Panc1 (cell line): ENCODE measurements around the gene CLEC16A. TPM values are rescaled to one million over a fixed set of nuclear protein-coding genes. Genes with fewer than 3 reads are reported as not detected.

Experiments used
- ATAC-seq: fragments of 200-7000 bp; cut with Tn5 transposase; 2 replicates; pipeline ENCODE4 v1.9.1; 2020; ENCODE audit warnings: mild to moderate bottlenecking, moderate library complexity
- BruUV-seq: library from RNA; stranded (reverse); fragments of 400-500 nt; replicated peaks from 2 replicates; lab custom pipeline; 2021; lab: Mats Ljungman, UMichigan
- CTCF ChIA-PET: fragments of 300-600 bp; sonication (Branson Sonifier 250); formaldehyde crosslinking; loops from one replicate; lab custom pipeline; 2022; ENCODE audit warnings: antibody characterized with exemption; lab: Charles Lee
- POLR2A ChIA-PET: fragments of 300-600 bp; sonication (Branson Sonifier 250); formaldehyde crosslinking; loops from one replicate; lab custom pipeline; 2022; ENCODE audit warnings: antibody characterized with exemption; lab: Charles Lee
- DNase-seq: peaks from one replicate; pipeline ENCODE4 v3.0.0-alpha.2; 2010; ENCODE audit warnings: low read depth, low spot score
- H3K27ac ChIP-seq: 2 replicates; pipeline ENCODE4 v1.5.1; 2011; ENCODE audit warnings: mild to moderate bottlenecking, low read length, inconsistent platforms
- H3K27me3 ChIP-seq: fragments of 200-500 bp; sonication (Bioruptor generic); 2 replicates; pipeline ENCODE4 v1.6.0; 2014; ENCODE audit warnings: low read length, inconsistent platforms; ENCODE audit not compliant: control insufficient read depth, insufficient read depth
- H3K36me3 ChIP-seq: fragments of 200-500 bp; sonication (Bioruptor generic); 2 replicates; pipeline ENCODE4 v1.5.1; 2014; ENCODE audit warnings: inconsistent platforms, mild to moderate bottlenecking, low read length, moderate library complexity; ENCODE audit not compliant: control insufficient read depth, insufficient read depth
- H3K4me1 ChIP-seq: 2 replicates; pipeline ENCODE4 v1.5.1; 2011; ENCODE audit warnings: inconsistent platforms, mild to moderate bottlenecking, low read length, moderate library complexity; ENCODE audit not compliant: control insufficient read depth, insufficient read depth
- H3K4me3 ChIP-seq, 2 experiments: 2 replicates each; pipeline ENCODE4 v1.5.1; 2011 to 2012; ENCODE audit warnings: low read depth in 2 of 2, low read length in 2 of 2, mild to moderate bottlenecking in 2 of 2, inconsistent platforms in 1 of 2, moderate library complexity in 1 of 2
- H3K9me3 ChIP-seq: fragments of 200-500 bp; sonication (Bioruptor generic); 2 replicates; pipeline ENCODE4 v1.5.1; 2014; ENCODE audit warnings: low read depth, mild to moderate bottlenecking, inconsistent platforms, low read length, moderate library complexity; ENCODE audit not compliant: control insufficient read depth, insufficient read depth
- CTCF ChIP-seq: fragments of 450-650 bp; IDR thresholded peaks from 2 replicates; pipeline ENCODE4 v1.5.1; 2017; ENCODE audit warnings: mild to moderate bottlenecking
- POLR2AphosphoS5 ChIP-seq: IDR thresholded peaks from 2 replicates; pipeline ENCODE4 v1.6.1; 2012; ENCODE audit warnings: mild to moderate bottlenecking, low read depth, low read length, moderate library complexity
- REST ChIP-seq, 2 experiments: IDR thresholded peaks; 2 replicates each; pipeline ENCODE4 v1.6.1; 2011 to 2012; ENCODE audit warnings: low read depth in 2 of 2, control low read depth in 1 of 2, low read length in 1 of 2, mild to moderate bottlenecking in 1 of 2, moderate library complexity in 1 of 2; ENCODE audit not compliant: insufficient read depth in 1 of 2
- SIN3A ChIP-seq: IDR thresholded peaks from 2 replicates; pipeline ENCODE4 v1.6.1; 2012; ENCODE audit warnings: low read depth, mild to moderate bottlenecking, low read length, moderate library complexity, borderline replicate concordance; ENCODE audit not compliant: insufficient read depth
- TCF7L2 ChIP-seq: IDR thresholded peaks from 2 replicates; pipeline ENCODE4 v1.6.1; 2011; ENCODE audit warnings: mild to moderate bottlenecking, low read depth, low read length, inconsistent platforms
- in situ Hi-C: cut with HindIII; loops from 2 replicates; pipeline ENCODE4 v1.10.0; 2016; ENCODE audit warnings: low sequenced_read_pairs, low pct_unique_long_range_greater_than_20kb
- intact Hi-C: fragments of 100-400 bp; cut with micrococcal nuclease; formaldehyde crosslinking; loops from one replicate; pipeline ENCODE4 v1.10.0; 2022; ENCODE audit not compliant: unreplicated experiment
- total RNA-seq: library from RNA; stranded (reverse); gene quantifications from one replicate; pipeline ENCODE4 v1.2.1, GENCODE V29; 2021; ENCODE audit not compliant: unreplicated experiment

Gene CLEC16A
- total RNA-seq, 1 experiment from 2014 or later, result 21.0 TPM

DNA sequence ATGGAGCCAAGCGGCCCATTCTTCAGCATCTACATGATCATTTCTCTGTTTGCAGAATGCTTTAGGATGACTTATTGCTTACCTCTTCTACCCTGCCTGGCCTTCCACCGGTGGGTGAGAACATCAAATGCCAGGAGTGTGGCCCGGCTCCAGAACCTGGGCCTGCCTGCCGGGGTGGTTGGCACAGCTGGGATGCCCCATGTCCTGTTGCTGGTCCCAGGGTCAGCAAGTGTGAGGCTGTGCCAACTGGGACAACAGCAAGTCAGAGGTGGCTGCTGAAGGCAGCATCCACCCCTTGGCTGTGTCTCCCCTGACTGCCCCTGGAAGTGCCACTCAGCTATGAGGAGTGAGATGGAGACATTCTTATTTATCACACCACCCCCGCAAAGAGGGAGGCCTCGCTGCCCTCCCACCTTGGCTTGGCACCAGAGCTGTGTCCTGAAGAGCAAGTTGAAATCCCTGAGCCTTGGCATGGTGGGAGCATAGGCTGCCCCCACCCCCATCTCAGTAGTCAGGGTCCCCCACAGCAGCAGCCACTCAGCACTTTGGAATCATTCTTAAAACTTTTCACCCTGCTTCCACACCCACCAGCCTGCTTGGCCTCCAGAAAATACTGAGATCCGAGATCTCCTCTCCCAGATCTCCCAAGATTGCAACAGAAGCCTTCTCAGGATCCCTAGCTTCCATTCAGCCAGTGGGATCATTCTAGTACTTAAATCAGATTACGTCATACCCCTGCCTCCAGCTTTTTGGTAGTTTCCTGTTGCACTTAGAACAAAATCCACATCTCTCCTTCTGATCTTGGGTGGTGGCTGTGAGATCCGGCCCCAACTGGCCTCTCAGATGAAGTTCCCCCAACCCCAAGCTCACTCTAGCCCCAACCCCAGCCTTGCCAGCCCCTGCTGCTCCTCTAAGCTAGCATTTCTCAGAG, 184.1 kb downstream of the CLEC16A start:
- no peak for DNase-seq
- TF ChIP-seq TCF7L2 (no peak), CTCF (no peak), SIN3A (no peak), REST (IDR thresholded peaks at IDR 0.05; ENCODE audit: insufficient read depth in 1 of 2, low read depth in 2 of 2, low read length in 1 of 2) (no peak), POLR2AphosphoS5 (no peak)
- no peak overlapping the region for H3K27ac ChIP-seq
- intact Hi-C loops (no loop called here), in situ Hi-C loops (no loop called here)
- no peak overlapping the region for H3K4me3 ChIP-seq
- peaks cover 11% of the 10 kb centered on the region for H3K4me1 ChIP-seq
- no peak for ATAC-seq
- H3K27me3 ChIP-seq, result no peaks in the 10 kb centered on the region
- no TSS peak for BruUV-seq
- CTCF ChIA-PET, result no interaction called here
- POLR2A ChIA-PET, result no interaction called here
- no peaks in the 10 kb centered on the region; the same call in 1 of the 2 replicates for H3K36me3 ChIP-seq
- H3K9me3 ChIP-seq, result no peaks in the 10 kb centered on the region

DNA sequence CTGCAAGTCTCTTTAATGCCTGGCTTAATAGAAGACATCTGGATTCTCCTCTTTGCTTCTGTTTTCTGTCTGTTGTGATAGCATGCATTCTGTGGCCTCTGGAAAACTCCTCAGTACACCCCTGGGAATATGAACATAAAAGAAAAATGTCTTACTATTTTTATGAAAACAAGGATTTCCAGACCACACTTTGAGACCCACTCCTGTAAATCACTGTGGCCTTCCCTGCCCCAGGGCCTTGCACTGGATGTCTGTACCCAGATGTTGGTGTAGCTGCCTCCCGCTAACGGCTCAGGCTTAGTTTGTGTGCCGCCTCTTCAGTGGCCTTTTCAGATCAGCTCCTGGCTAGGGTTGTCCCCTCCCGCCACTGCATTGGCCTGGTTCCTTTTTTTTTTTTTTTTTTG, 185.0 kb downstream of the CLEC16A start:
- ATAC-seq (no peak), DNase-seq (no peak)
- intact Hi-C loops, result no loop called here
- BruUV-seq, result no TSS peak
- peaks cover 18% of the 10 kb centered on the region for H3K4me1 ChIP-seq
- ChIA-PET CTCF (no interaction called here), POLR2A (interaction anchor here (0.6 kb wide), 1 partner anchor 92 kb away, joined by 10 read pairs; no protein-coding TSS in a partner anchor)
- TF ChIP-seq CTCF (no peak), TCF7L2 (no peak), POLR2AphosphoS5 (no peak), SIN3A (no peak), REST (IDR thresholded peaks at IDR 0.05; ENCODE audit: insufficient read depth in 1 of 2, low read depth in 2 of 2, low read length in 1 of 2) (no peak)
- in situ Hi-C loops, result no loop called here
- H3K36me3 ChIP-seq, result no peaks in the 10 kb centered on the region; the same call in 1 of the 2 replicates
- no peaks in the 10 kb centered on the region for H3K27me3 ChIP-seq
- no peak overlapping the region for H3K27ac ChIP-seq
- H3K4me3 ChIP-seq, result no peak overlapping the region
- H3K9me3 ChIP-seq, result no peaks in the 10 kb centered on the region
